ENCODE measurements around the gene MAP4K2.

DNA sequence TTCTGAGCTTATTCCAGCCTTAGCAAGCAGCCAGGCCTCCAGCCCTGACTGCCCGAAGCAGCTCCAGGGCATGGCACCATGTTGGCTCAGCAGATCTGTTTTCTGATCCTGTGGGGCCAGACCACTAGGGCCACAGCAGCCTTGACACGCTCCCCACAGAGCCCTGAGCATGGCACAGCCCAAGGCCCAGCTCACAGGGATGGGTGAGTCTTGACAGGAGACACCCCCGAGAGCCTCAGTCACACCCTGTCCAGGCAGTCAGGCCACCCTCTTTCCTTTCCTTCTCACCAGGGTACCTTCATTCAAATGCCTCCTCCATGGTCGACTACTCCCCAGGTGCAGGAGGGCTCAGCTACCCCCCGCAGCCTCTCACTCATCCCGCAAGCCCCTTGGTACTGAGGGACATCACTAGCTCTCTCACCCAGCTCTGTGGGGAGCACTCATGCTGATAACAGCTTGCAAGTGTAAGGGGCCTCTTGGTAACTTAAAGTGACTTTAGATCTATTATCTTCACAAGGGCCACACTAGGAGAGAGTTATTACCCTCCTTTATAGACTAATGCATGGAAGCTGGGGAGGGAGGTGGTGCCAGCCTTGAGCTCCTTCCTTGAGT lies 45.3 kb upstream of the MAP4K2 start:
- TF ChIP-seq RCOR1 (IDR thresholded peaks at IDR 0.05; ENCODE audit: low read length) (no peak), NFIC (IDR thresholded peaks at IDR 0.05; ENCODE audit: borderline replicate concordance) (no peak), GABPA (IDR thresholded peaks at IDR 0.05; ENCODE audit: low read depth) (no peak)
- TF ChIP-seq, protein P1, sequence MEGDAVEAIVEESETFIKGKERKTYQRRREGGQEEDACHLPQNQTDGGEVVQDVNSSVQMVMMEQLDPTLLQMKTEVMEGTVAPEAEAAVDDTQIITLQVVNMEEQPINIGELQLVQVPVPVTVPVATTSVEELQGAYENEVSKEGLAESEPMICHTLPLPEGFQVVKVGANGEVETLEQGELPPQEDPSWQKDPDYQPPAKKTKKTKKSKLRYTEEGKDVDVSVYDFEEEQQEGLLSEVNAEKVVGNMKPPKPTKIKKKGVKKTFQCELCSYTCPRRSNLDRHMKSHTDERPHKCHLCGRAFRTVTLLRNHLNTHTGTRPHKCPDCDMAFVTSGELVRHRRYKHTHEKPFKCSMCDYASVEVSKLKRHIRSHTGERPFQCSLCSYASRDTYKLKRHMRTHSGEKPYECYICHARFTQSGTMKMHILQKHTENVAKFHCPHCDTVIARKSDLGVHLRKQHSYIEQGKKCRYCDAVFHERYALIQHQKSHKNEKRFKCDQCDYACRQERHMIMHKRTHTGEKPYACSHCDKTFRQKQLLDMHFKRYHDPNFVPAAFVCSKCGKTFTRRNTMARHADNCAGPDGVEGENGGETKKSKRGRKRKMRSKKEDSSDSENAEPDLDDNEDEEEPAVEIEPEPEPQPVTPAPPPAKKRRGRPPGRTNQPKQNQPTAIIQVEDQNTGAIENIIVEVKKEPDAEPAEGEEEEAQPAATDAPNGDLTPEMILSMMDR (IDR thresholded peaks at IDR 0.05), result no peak
